ENCODE results near the gene MSL3B. TPM values are rescaled to one million over a fixed set of nuclear protein-coding genes. Genes with fewer than 3 reads are reported as not detected.

MSL3B gene

DNA sequence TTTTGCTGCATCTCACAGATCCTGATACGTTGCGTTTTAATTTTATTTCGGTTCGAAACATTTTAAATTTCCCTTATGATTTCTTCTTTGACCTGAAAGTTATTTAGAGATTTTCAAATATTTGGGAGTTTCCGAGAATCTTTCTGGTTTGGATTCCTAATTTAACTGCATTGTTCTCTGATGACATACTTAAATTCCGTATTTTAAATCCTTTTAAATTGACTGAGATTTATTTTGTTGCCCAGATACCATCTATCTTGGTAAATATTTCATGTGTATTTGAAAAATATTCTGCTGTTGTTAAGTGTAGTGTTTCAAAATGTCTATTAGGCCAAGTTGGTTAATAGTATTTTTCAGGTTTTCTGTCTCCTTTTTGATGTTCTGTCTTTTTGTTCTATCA, 52.3 kb downstream of the MSL3B start:
- Histone ChIP-seq H3K36me3 (ENCODE audit: insufficient read depth, low read length) (no peaks in the 10 kb centered on the region), H3K27ac (ENCODE audit: low read depth, low read length) (no peak overlapping the region), H3K9ac (ENCODE audit: low read length) (no peak overlapping the region), H3K4me1 (ENCODE audit: insufficient read depth, low read length) (no peaks in the 10 kb centered on the region), H3K9me3 (ENCODE audit: insufficient read depth, low read depth, low read length) (no peaks in the 10 kb centered on the region), H2AFZ (ENCODE audit: low read depth, low read length) (no peak overlapping the region), H3K4me2 (ENCODE audit: low read length) (no peak overlapping the region), H3K4me3 (ENCODE audit: insufficient read depth, low read depth, low read length) (no peak overlapping the region), H3K27me3 (ENCODE audit: insufficient read depth, low read length) (peaks cover 2% of the 10 kb centered on the region), H3K79me2 (ENCODE audit: insufficient read depth, low read length) (no peaks in the 10 kb centered on the region), H4K20me1 (ENCODE audit: insufficient read depth, low read length) (no peaks in the 10 kb centered on the region)
- TF ChIP-seq, protein P1, sequence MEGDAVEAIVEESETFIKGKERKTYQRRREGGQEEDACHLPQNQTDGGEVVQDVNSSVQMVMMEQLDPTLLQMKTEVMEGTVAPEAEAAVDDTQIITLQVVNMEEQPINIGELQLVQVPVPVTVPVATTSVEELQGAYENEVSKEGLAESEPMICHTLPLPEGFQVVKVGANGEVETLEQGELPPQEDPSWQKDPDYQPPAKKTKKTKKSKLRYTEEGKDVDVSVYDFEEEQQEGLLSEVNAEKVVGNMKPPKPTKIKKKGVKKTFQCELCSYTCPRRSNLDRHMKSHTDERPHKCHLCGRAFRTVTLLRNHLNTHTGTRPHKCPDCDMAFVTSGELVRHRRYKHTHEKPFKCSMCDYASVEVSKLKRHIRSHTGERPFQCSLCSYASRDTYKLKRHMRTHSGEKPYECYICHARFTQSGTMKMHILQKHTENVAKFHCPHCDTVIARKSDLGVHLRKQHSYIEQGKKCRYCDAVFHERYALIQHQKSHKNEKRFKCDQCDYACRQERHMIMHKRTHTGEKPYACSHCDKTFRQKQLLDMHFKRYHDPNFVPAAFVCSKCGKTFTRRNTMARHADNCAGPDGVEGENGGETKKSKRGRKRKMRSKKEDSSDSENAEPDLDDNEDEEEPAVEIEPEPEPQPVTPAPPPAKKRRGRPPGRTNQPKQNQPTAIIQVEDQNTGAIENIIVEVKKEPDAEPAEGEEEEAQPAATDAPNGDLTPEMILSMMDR (IDR thresholded peaks at IDR 0.05; ENCODE audit: insufficient read depth, low read depth, low read length) = no peak
- no peak for TF ChIP-seq EZH2 (IDR thresholded peaks at IDR 0.05; ENCODE audit: insufficient read depth, low read length)
- H3K36me3 Mint-ChIP-seq (ENCODE audit: low read depth, unreplicated experiment) = no peaks in the 10 kb centered on the region
- no peak overlapping the region for H3K4me3 Mint-ChIP-seq (ENCODE audit: unreplicated experiment)
- H3K4me1 Mint-ChIP-seq (ENCODE audit: low read depth, unreplicated experiment) = no peaks in the 10 kb centered on the region
- no peak overlapping the region for H3K27ac Mint-ChIP-seq (ENCODE audit: unreplicated experiment)
- no peaks in the 10 kb centered on the region for H3K9me3 Mint-ChIP-seq (ENCODE audit: unreplicated experiment)
- peak; percentile 20 for DNase-seq (ENCODE audit: low read depth)
- peaks cover 30% of the 10 kb centered on the region for H3K27me3 Mint-ChIP-seq (ENCODE audit: low read depth, unreplicated experiment)
- FAIRE-seq = no peak

Other genes with a start within 250 kb of the MSL3B start
- gene UGT1A10, start 231.9 kb downstream of the MSL3B start, total RNA-seq = not detected in 2 replicates
- not detected in 2 replicates for gene UGT1A9, start 196.5 kb downstream of the MSL3B start, total RNA-seq
- gene UGT1A7, start 186.5 kb downstream of the MSL3B start, total RNA-seq = not detected in 2 replicates
- not detected in 2 replicates for gene UGT1A6, start 175.5 kb downstream of the MSL3B start, total RNA-seq
- not detected in 2 replicates for gene UGT1A5, start 155.5 kb downstream of the MSL3B start, total RNA-seq
- not detected in 2 replicates for gene UGT1A4, start 149.7 kb downstream of the MSL3B start, total RNA-seq
- not detected in 2 replicates for gene UGT1A3, start 139.3 kb downstream of the MSL3B start, total RNA-seq
- not detected in 2 replicates for gene UGT1A1, start 108.1 kb downstream of the MSL3B start, total RNA-seq
- not detected in 2 replicates for gene MROH2A, start 90.1 kb downstream of the MSL3B start, total RNA-seq
- 2.7 and 5.9 TPM in 2 replicates for gene HJURP, start 13.9 kb downstream of the MSL3B start, total RNA-seq
- 0.31 and 0.95 TPM in 2 replicates for gene TRPM8, start 49.0 kb upstream of the MSL3B start, total RNA-seq
- not detected in 2 replicates for gene SPP2, start 182.3 kb upstream of the MSL3B start, total RNA-seq